ENCODE data around the gene LSM5.

- TF ChIP-seq EZH2 (IDR thresholded peaks at IDR 0.05) (no peak), ZNF274 (IDR thresholded peaks at IDR 0.05; ENCODE audit: low read depth, low read length) (no peak), SIN3A (IDR thresholded peaks at IDR 0.05; ENCODE audit: low read depth) (peak; percentile 67), SP1 (IDR thresholded peaks at IDR 0.05; ENCODE audit: low read depth) (peak; percentile 37; the same call in 1 of the 2 replicates), RAD21 (IDR thresholded peaks at IDR 0.05; ENCODE audit: low read depth) (no peak), POLR2AphosphoS5 (IDR thresholded peaks at IDR 0.05; ENCODE audit: low read depth, low read length) (no peak), ATF3 (IDR thresholded peaks at IDR 0.05) (no peak), CTCF (IDR thresholded peaks at IDR 0.05 in 2 of 3, conservative IDR thresholded peaks at IDR 0.05 in 1 of 3; ENCODE audit: borderline replicate concordance in 1 of 3, insufficient read depth in 1 of 3, low read depth in 2 of 3, low read length in 2 of 3) (no peak)
Observed at GRCh38 chr7:32501522-32501921, 11.3 kb upstream of the LSM5 start.

Measured in HCT116 (cell line).